GM18870 (cell line): Measurements from ENCODE around the gene MYB.

Experiments
- ATAC-seq: cut with Tn5 transposase; IDR thresholded peaks from one replicate; pipeline ENCODE4 v1.9.1; 2021; ENCODE audit warnings: moderate library complexity; ENCODE audit not compliant: unreplicated experiment

MYB gene

GRCh38 chr6:135187372-135187771 is 6.3 kb downstream of the MYB start:
- ATAC-seq = no peak

- ATAC-seq = no peak
Observed at GRCh38 chr6:135188718-135189117, 7.6 kb downstream of the MYB start.

GRCh38 chr6:135189344-135189743 is 8.2 kb downstream of the MYB start:
- ATAC-seq = no peak

GRCh38 chr6:135191508-135192255 is 10.6 kb downstream of the MYB start:
- no peak for ATAC-seq

GRCh38 chr6:135192256-135193174 is 11.4 kb downstream of the MYB start:
- ATAC-seq = no peak

GRCh38 chr6:135193221-135193620 is 12.1 kb downstream of the MYB start:
- no peak for ATAC-seq

- ATAC-seq = no peak
Observed at GRCh38 chr6:135195041-135195440, 13.9 kb downstream of the MYB start.

GRCh38 chr6:135195522-135195921 is 14.4 kb downstream of the MYB start:
- ATAC-seq = no peak

GRCh38 chr6:135196739-135197510 is 15.8 kb downstream of the MYB start:
- peak; percentile 47 for ATAC-seq

- ATAC-seq = no peak
Observed at GRCh38 chr6:135202836-135203235, 21.7 kb downstream of the MYB start.

- ATAC-seq = no peak
Observed at GRCh38 chr6:135204951-135205350, 23.8 kb downstream of the MYB start.

GRCh38 chr6:135209803-135210202 is 28.7 kb downstream of the MYB start:
- no peak for ATAC-seq

- ATAC-seq = no peak
Observed at GRCh38 chr6:135210632-135211305, 29.7 kb downstream of the MYB start.

GRCh38 chr6:135211306-135211702 is 30.2 kb downstream of the MYB start:
- ATAC-seq = no peak

- ATAC-seq = no peak
Observed at GRCh38 chr6:135212020-135212806, 31.1 kb downstream of the MYB start.

- ATAC-seq = no peak
Observed at GRCh38 chr6:135212935-135213334, 31.8 kb downstream of the MYB start.

GRCh38 chr6:135213616-135214015 is 32.5 kb downstream of the MYB start:
- ATAC-seq = no peak

GRCh38 chr6:135215160-135215559 is 34.1 kb downstream of the MYB start:
- no peak for ATAC-seq

- no peak for ATAC-seq
Observed at GRCh38 chr6:135215563-135215962, 34.5 kb downstream of the MYB start.

- ATAC-seq = no peak
Observed at GRCh38 chr6:135217663-135218062, 36.6 kb downstream of the MYB start.
